ENCODE data around the gene TNFSF4. TPM values are rescaled to one million over a fixed set of nuclear protein-coding genes. Genes with fewer than 3 reads are reported as not detected.

Gene TNFSF4
- total RNA-seq, 1 experiment from 2014 or later = 0.31 TPM

DNA sequence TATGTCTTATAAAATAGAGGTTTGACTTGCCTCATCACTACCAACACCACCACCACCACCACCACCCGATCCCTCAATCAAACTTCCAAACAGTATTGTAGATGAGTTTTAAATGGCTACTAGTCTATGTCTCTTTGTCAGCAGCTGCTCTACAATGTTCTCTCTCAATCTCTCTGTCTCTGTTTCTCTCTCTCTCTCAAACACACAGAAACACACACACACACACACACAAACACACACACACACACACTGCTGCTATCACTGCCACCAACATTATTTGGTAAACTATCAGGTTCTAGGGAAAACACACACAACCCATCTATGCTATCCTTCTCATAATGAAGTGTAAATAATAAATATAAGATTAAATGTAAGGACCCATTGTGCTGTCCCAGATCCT is 2.4 kb downstream of the TNFSF4 start:
- Mint-ChIP-seq H3K4me3 (ENCODE audit: low read depth, unreplicated experiment) (no peak overlapping the region), H3K27ac (ENCODE audit: unreplicated experiment) (no peak overlapping the region), H3K9me3 (ENCODE audit: low read depth, unreplicated experiment) (no peaks in the 10 kb centered on the region), H3K27me3 (ENCODE audit: unreplicated experiment) (no peaks in the 10 kb centered on the region), H3K36me3 (ENCODE audit: insufficient read depth, unreplicated experiment) (no peaks in the 10 kb centered on the region), H3K4me1 (ENCODE audit: low read depth, unreplicated experiment) (peaks cover 19% of the 10 kb centered on the region)
- CTCF ChIA-PET = interaction anchor here (1.1 to 3.5 kb wide), 2 partner anchors 379 kb away, joined by 8 to 93 read pairs; no protein-coding TSS in a partner anchor
- TF ChIP-seq, protein P1, sequence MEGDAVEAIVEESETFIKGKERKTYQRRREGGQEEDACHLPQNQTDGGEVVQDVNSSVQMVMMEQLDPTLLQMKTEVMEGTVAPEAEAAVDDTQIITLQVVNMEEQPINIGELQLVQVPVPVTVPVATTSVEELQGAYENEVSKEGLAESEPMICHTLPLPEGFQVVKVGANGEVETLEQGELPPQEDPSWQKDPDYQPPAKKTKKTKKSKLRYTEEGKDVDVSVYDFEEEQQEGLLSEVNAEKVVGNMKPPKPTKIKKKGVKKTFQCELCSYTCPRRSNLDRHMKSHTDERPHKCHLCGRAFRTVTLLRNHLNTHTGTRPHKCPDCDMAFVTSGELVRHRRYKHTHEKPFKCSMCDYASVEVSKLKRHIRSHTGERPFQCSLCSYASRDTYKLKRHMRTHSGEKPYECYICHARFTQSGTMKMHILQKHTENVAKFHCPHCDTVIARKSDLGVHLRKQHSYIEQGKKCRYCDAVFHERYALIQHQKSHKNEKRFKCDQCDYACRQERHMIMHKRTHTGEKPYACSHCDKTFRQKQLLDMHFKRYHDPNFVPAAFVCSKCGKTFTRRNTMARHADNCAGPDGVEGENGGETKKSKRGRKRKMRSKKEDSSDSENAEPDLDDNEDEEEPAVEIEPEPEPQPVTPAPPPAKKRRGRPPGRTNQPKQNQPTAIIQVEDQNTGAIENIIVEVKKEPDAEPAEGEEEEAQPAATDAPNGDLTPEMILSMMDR (IDR thresholded peaks at IDR 0.05; ENCODE audit: unreplicated experiment) = no peak
- no peak for DNase-seq
- intact Hi-C loops (cut with micrococcal nuclease; ENCODE audit: unreplicated experiment) = loop anchor here (5.0 kb wide), 2 partner anchors 152 to 307 kb away; partner anchors contain the start of gene TNFSF18
- BruUV-seq (replicated peaks) = no TSS peak

DNA sequence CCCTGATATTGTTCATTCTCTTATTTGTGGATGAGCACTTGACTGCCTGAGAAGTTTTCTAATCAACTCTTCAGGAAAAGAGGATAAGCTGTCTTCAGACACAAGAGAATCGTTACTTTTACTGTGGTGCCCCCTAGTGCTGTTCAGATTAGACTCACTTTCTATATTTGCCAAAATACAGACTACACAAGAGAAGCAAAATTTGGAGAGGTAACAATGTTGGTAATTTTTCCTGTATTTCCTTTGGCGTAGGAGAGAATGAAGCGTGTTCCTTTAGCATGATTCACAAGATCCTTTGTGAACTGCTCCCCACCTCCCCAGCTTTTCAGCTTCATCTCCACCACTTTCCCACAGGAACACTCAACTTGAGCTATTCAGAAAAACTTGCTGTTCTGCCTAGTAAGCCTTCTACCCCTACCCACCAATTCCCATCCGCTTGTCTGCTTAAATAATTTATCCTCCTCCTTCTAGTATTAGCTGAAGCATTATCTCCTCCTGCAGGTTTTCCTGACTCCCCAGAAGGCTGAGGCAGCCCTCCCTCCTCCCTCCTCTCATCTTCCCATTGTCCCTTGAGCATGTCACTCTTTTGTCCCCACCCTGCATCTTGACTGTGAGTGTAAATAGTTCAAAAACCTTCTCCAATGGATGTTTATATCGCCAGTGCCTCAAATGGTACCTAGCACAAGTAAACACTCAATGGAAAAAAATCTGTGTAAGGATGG is 4.5 kb downstream of the TNFSF4 start:
- intact Hi-C loops (cut with micrococcal nuclease; ENCODE audit: unreplicated experiment) = loop anchor here (1.0 to 5.0 kb wide), 5 partner anchors 150 to 457 kb away; partner anchors contain the start of gene TNFSF18
- H3K9me3 Mint-ChIP-seq (ENCODE audit: low read depth, unreplicated experiment) = no peaks in the 10 kb centered on the region
- BruUV-seq (replicated peaks) = no TSS peak
- no peaks in the 10 kb centered on the region for H3K27me3 Mint-ChIP-seq (ENCODE audit: unreplicated experiment)
- TF ChIP-seq, protein P1 (IDR thresholded peaks at IDR 0.05; ENCODE audit: unreplicated experiment) = peak; percentile 72
- peaks cover 19% of the 10 kb centered on the region for H3K4me1 Mint-ChIP-seq (ENCODE audit: low read depth, unreplicated experiment)
- CTCF ChIA-PET = interaction anchor here (0.8 to 3.5 kb wide), 9 partner anchors 12 to 460 kb away, joined by 3 to 93 read pairs (median 4); no protein-coding TSS in a partner anchor
- no peak overlapping the region for H3K4me3 Mint-ChIP-seq (ENCODE audit: low read depth, unreplicated experiment)
- H3K36me3 Mint-ChIP-seq (ENCODE audit: insufficient read depth, unreplicated experiment) = no peaks in the 10 kb centered on the region
- DNase-seq = peak; percentile 61
- no peak overlapping the region for H3K27ac Mint-ChIP-seq (ENCODE audit: unreplicated experiment)

DNA sequence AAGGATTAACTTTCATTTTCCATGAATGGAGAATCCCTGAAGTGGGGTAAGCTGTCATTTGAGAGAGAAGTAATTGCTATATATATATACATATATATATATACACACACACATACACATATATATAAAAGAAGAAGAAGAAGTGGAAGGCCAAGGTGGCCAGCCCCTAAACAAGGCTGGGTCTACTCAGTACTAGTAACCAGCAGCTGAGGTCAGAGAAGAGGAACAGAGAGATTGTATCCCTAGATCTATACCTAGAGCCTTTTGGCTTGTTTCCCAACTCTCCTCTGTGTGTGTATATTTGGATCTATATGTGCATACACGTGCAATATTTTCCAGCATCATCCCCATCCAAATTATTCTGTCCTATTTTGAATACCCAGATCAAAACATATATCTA is 5.2 kb downstream of the TNFSF4 start:
- no peak for DNase-seq
- no TSS peak for BruUV-seq (replicated peaks)
- TF ChIP-seq, protein P1 (IDR thresholded peaks at IDR 0.05; ENCODE audit: unreplicated experiment) = no peak
- CTCF ChIA-PET = interaction anchor here (0.7 to 3.5 kb wide), 11 partner anchors 11 to 460 kb away, joined by 3 to 93 read pairs (median 4); no protein-coding TSS in a partner anchor
- H3K9me3 Mint-ChIP-seq (ENCODE audit: low read depth, unreplicated experiment) = no peaks in the 10 kb centered on the region
- peaks cover 19% of the 10 kb centered on the region for H3K4me1 Mint-ChIP-seq (ENCODE audit: low read depth, unreplicated experiment)
- intact Hi-C loops (cut with micrococcal nuclease; ENCODE audit: unreplicated experiment) = loop anchor here (1.0 to 5.0 kb wide), 5 partner anchors 150 to 457 kb away; partner anchors contain the start of gene TNFSF18
- no peak overlapping the region for H3K27ac Mint-ChIP-seq (ENCODE audit: unreplicated experiment)
- H3K36me3 Mint-ChIP-seq (ENCODE audit: insufficient read depth, unreplicated experiment) = no peaks in the 10 kb centered on the region
- no peaks in the 10 kb centered on the region for H3K27me3 Mint-ChIP-seq (ENCODE audit: unreplicated experiment)
- H3K4me3 Mint-ChIP-seq (ENCODE audit: low read depth, unreplicated experiment) = no peak overlapping the region

DNA sequence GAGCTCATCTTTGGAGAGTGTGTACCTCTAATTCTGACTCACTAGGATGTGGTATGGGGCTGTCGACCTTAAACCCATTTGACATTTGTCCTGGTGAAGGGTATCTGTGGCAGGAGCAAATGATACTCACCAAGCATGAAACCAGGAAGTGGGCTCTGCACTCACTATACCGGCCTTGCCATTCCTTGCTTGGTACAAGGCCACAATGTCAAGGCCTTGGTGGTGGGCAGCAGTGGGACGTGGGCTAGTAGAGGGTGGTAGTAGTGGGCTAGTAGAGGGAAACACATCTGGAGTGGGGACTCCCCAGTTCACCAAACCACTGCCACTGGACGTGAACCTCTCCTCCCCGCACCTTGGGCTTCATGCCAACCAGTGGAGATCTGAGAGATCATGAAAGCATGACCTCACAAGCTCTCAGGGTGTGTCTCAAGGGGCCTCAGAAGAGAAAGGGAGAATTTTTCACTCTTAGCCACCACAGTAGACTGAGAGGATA is 11.5 kb downstream of the TNFSF4 start:
- peaks cover 3% of the 10 kb centered on the region for H3K9me3 Mint-ChIP-seq (ENCODE audit: low read depth, unreplicated experiment)
- no peak overlapping the region for H3K27ac Mint-ChIP-seq (ENCODE audit: unreplicated experiment)
- peaks cover 9% of the 10 kb centered on the region for H3K4me1 Mint-ChIP-seq (ENCODE audit: low read depth, unreplicated experiment)
- H3K27me3 Mint-ChIP-seq (ENCODE audit: unreplicated experiment) = no peaks in the 10 kb centered on the region
- no TSS peak for BruUV-seq (replicated peaks)
- TF ChIP-seq, protein P1 (IDR thresholded peaks at IDR 0.05; ENCODE audit: unreplicated experiment) = no peak
- CTCF ChIA-PET = no interaction called here
- no peak overlapping the region for H3K4me3 Mint-ChIP-seq (ENCODE audit: low read depth, unreplicated experiment)
- DNase-seq = no peak
- H3K36me3 Mint-ChIP-seq (ENCODE audit: insufficient read depth, unreplicated experiment) = peaks cover 2% of the 10 kb centered on the region
- intact Hi-C loops (cut with micrococcal nuclease; ENCODE audit: unreplicated experiment) = no loop called here

All from Calu3 (cell line).